GM08714 (cell line): ENCODE results near the gene SCYGR7.
"Not testable (repeated sequence)": the region's sequence is repeated elsewhere in the genome, so short reads cannot be mapped to it uniquely, and the experiment has no call there.

Experiments used
- H3K4me3 ChIP-seq: fragments of 200-500 bp; sonication (Bioruptor generic); 2 replicates; pipeline ENCODE4 v1.5.1; 2014; ENCODE audit warnings: mild to moderate bottlenecking, low read length, inconsistent platforms
- ZNF274 ChIP-seq: IDR thresholded peaks from 2 replicates; pipeline ENCODE4 v1.6.1; 2012; ENCODE audit warnings: mild to moderate bottlenecking, low read depth, low read length

The SCYGR7 gene

GRCh38 chr2:227724394-227725039 lies 3.6 kb upstream of the SCYGR7 start, which contains the start of gene SCYGR6:
Gene SCYGR6 (minus strand): TSS chr2:227724757. CDS start chr2:227724757, 0 bp downstream.
- H3K4me3 ChIP-seq = no peak within 1 kb of the TSS
- no peak for TF ChIP-seq ZNF274

GRCh38 chr2:227739351-227739750 lies 11.2 kb downstream of the SCYGR7 start:
- no peak for TF ChIP-seq ZNF274
- H3K4me3 ChIP-seq = no peak overlapping the region

GRCh38 chr2:227740705-227741104 lies 12.6 kb downstream of the SCYGR7 start:
- not testable (repeated sequence) for H3K4me3 ChIP-seq

- no peak within 1 kb of the TSS for H3K4me3 ChIP-seq
- TF ChIP-seq ZNF274 = no peak
Measured at GRCh38 chr2:227745594-227745993, 17.5 kb downstream of the SCYGR7 start, which contains the start of gene SCYGR8. Gene SCYGR8 (plus strand): TSS chr2:227745894. CDS start chr2:227745894, 0 bp downstream.

GRCh38 chr2:227748079-227748478 lies 19.9 kb downstream of the SCYGR7 start:
- no peak overlapping the region for H3K4me3 ChIP-seq
- no peak for TF ChIP-seq ZNF274

GRCh38 chr2:227756261-227756660 lies 28.1 kb downstream of the SCYGR7 start:
- not testable (repeated sequence) for H3K4me3 ChIP-seq

GRCh38 chr2:227759411-227760118 lies 31.4 kb downstream of the SCYGR7 start:
- no peak for TF ChIP-seq ZNF274
- H3K4me3 ChIP-seq = no peak overlapping the region

- no peak for TF ChIP-seq ZNF274
- no peak overlapping the region for H3K4me3 ChIP-seq
Measured at GRCh38 chr2:227761740-227762476, 33.8 kb downstream of the SCYGR7 start.

- no peak for TF ChIP-seq ZNF274
- H3K4me3 ChIP-seq = no peak overlapping the region
Measured at GRCh38 chr2:227765788-227766372, 37.7 kb downstream of the SCYGR7 start.

- H3K4me3 ChIP-seq = no peak overlapping the region
- TF ChIP-seq ZNF274 = no peak
Measured at GRCh38 chr2:227766373-227766883, 38.3 kb downstream of the SCYGR7 start.

- TF ChIP-seq ZNF274 = no peak
- no peak overlapping the region for H3K4me3 ChIP-seq
Measured at GRCh38 chr2:227767830-227768229, 39.7 kb downstream of the SCYGR7 start.

- TF ChIP-seq ZNF274 = no peak
- no peak overlapping the region for H3K4me3 ChIP-seq
Measured at GRCh38 chr2:227772197-227772661, 44.1 kb downstream of the SCYGR7 start.

GRCh38 chr2:227772932-227773331 lies 44.8 kb downstream of the SCYGR7 start:
- TF ChIP-seq ZNF274 = no peak

GRCh38 chr2:227774011-227774624 lies 46.0 kb downstream of the SCYGR7 start:
- TF ChIP-seq ZNF274 = no peak
- H3K4me3 ChIP-seq = no peak overlapping the region

More at GRCh38 chr2:227772932-227773331, 44.8 kb downstream of the SCYGR7 start:
- H3K4me3 ChIP-seq = no peak overlapping the region
